Esophagus squamous epithelium (tissue), 4 donors: Measurements from ENCODE around the gene FAM174C.

ENCODE experiments used
- POLR2A ChIP-seq, 4 donors: fragments of 450-650 bp; IDR thresholded peaks; one replicate each; pipeline ENCODE4 v1.6.1; 2017; ENCODE audit warnings: antibody characterized with exemption in 4 of 4, mild to moderate bottlenecking in 4 of 4, moderate library complexity in 3 of 4
- TF ChIP-seq, protein P1 (sequence below), 6 experiments: fragments of 450-650 bp in 4 of 6; fragments of 200-600 bp in 2 of 6; sonication (generic) in 2 of 6; IDR thresholded peaks; one replicate each; pipeline ENCODE4 v1.5.1; 2016 to 2019; ENCODE audit warnings: antibody characterized with exemption in 6 of 6, mild to moderate bottlenecking in 4 of 6, moderate library complexity in 4 of 6

- TF ChIP-seq, protein P1, sequence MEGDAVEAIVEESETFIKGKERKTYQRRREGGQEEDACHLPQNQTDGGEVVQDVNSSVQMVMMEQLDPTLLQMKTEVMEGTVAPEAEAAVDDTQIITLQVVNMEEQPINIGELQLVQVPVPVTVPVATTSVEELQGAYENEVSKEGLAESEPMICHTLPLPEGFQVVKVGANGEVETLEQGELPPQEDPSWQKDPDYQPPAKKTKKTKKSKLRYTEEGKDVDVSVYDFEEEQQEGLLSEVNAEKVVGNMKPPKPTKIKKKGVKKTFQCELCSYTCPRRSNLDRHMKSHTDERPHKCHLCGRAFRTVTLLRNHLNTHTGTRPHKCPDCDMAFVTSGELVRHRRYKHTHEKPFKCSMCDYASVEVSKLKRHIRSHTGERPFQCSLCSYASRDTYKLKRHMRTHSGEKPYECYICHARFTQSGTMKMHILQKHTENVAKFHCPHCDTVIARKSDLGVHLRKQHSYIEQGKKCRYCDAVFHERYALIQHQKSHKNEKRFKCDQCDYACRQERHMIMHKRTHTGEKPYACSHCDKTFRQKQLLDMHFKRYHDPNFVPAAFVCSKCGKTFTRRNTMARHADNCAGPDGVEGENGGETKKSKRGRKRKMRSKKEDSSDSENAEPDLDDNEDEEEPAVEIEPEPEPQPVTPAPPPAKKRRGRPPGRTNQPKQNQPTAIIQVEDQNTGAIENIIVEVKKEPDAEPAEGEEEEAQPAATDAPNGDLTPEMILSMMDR (IDR thresholded peaks at IDR 0.05): no peak
- TF ChIP-seq POLR2A (IDR thresholded peaks at IDR 0.05): peak in 1 of 4 donors; percentile 5
These were observed 9.7 kb upstream of the FAM174C start for GRCh38 chr19:1265615-1266128.
